Nephron progenitor cell (in vitro differentiated cells): ENCODE data around the gene MYD88.
A peak's percentile ranks its signal among the peaks of the same experiment; 100 is the strongest.

Source experiments
- DNase-seq: peaks from one replicate; pipeline ENCODE4 v3.0.0; 2021
- H3K27ac Mint-ChIP-seq: 2 replicates; pipeline ENCODE4 v1.8.0; 2021; ENCODE audit warnings: mild to moderate bottlenecking, moderate library complexity, mixed read lengths
- H3K27me3 Mint-ChIP-seq: 2 replicates; pipeline ENCODE4 v1.8.0; 2021; ENCODE audit warnings: mild to moderate bottlenecking, low read depth, mixed read lengths; ENCODE audit not compliant: poor library complexity
- H3K36me3 Mint-ChIP-seq: 2 replicates; pipeline ENCODE4 v1.8.0; 2021; ENCODE audit warnings: low read depth, mixed read lengths
- H3K4me1 Mint-ChIP-seq: 2 replicates; pipeline ENCODE4 v1.8.0; 2021; ENCODE audit warnings: mixed read lengths
- H3K4me3 Mint-ChIP-seq: 2 replicates; pipeline ENCODE4 v1.8.0; 2021; ENCODE audit warnings: mild to moderate bottlenecking, moderate library complexity, mixed read lengths
- H3K9me3 Mint-ChIP-seq: 2 replicates; pipeline ENCODE4 v1.8.0; 2021; ENCODE audit warnings: mild to moderate bottlenecking, moderate library complexity, mixed read lengths
- CTCF ChIP-seq: fragments of 200-600 bp; sonication (generic); IDR thresholded peaks from 2 replicates; pipeline ENCODE4 v1.5.0; 2021; ENCODE audit warnings: antibody characterized with exemption

The MYD88 gene

DNA sequence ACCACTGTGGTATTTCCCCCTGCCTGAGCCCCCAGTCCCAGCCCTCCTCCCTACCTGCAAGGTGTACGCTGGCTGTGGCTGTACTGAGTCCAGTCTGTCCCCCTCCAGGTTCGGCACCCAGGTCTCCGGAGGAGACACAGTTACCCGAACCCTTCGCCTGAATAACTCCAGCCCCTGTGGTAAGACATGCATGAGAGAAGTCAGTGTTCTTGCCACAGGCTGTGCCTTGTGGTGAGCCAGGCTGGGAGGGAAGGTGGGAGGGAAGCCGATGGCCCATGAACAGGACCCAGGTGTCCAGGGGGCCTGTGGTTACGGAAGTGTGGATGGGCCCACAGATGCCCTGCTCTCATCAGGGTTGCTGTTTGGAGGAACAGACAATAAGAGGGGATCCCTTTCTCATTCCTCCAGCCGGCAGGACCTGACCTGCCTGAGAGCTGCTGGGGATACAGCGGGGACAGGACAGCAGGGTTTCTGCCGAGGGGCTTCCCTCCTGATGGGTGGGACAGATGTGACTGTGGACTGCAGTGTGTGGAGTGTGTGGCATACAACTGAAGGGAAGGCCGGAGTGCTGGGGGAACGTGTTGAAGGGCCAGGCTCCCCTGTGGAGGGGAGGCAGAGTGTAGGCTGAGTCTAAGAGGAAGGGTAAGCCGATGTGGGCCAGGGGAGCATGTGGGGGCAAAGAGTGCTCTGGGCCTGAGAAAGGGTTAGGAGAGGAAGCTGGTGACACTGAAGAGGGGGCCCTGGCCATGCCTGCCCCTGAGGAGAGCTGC, 23.4 kb upstream of the MYD88 start:
- peaks cover 7% of the 10 kb centered on the region for H3K36me3 Mint-ChIP-seq
- no peaks in the 10 kb centered on the region for H3K9me3 Mint-ChIP-seq
- H3K27ac Mint-ChIP-seq = peak overlapping the region; percentile 34
- TF ChIP-seq CTCF = no peak
- H3K4me3 Mint-ChIP-seq = no peak overlapping the region
- H3K4me1 Mint-ChIP-seq = peaks cover 7% of the 10 kb centered on the region
- H3K27me3 Mint-ChIP-seq = peaks cover 6% of the 10 kb centered on the region
- DNase-seq = no peak

- peak overlapping the region; percentile 20 for H3K27ac Mint-ChIP-seq
- H3K36me3 Mint-ChIP-seq = peaks cover 9% of the 10 kb centered on the region
- no peaks in the 10 kb centered on the region for H3K9me3 Mint-ChIP-seq
- H3K27me3 Mint-ChIP-seq = peaks cover 6% of the 10 kb centered on the region
- no peak for TF ChIP-seq CTCF
- DNase-seq = no peak
- H3K4me3 Mint-ChIP-seq = no peak overlapping the region
- peaks cover 7% of the 10 kb centered on the region for H3K4me1 Mint-ChIP-seq
These were observed 22.6 kb upstream of the MYD88 start for GRCh38 chr3:38115645-38116427.

GRCh38 chr3:38116471-38117162, 21.8 kb upstream of the MYD88 start:
- H3K36me3 Mint-ChIP-seq = peaks cover 9% of the 10 kb centered on the region
- DNase-seq = no peak
- peaks cover 6% of the 10 kb centered on the region for H3K27me3 Mint-ChIP-seq
- H3K4me3 Mint-ChIP-seq = no peak overlapping the region
- peaks cover 7% of the 10 kb centered on the region for H3K4me1 Mint-ChIP-seq
- no peaks in the 10 kb centered on the region for H3K9me3 Mint-ChIP-seq
- no peak overlapping the region for H3K27ac Mint-ChIP-seq
- no peak for TF ChIP-seq CTCF

DNA sequence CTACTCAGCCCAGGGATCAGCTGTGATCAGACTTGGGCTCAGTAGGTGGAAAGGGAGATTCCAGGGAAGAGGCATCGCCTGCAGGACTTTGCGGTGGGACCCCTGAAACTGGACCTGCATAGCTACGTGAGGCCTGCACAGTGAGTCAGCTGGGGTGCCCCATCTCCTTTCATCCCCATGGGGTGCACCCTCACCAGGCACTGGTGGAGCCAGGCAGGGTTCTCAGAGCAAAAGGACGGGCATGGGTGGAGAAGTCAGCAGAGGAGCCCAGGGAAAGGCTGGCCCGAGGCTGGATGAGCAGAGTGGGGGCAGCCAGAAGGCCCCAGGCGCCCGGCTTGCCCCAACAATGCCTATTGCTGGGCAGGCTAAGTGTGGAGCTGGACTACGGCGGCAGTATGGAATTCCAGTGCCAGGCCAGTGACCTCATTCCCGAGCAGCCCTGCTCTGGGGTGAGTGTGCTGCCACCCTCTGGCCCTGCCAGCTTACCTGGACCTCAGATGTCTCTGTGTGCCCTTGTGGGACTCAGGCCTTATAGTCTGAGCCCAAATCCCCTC, 21.2 kb upstream of the MYD88 start:
- peaks cover 7% of the 10 kb centered on the region for H3K4me1 Mint-ChIP-seq
- H3K27me3 Mint-ChIP-seq = peaks cover 6% of the 10 kb centered on the region
- H3K9me3 Mint-ChIP-seq = no peaks in the 10 kb centered on the region
- TF ChIP-seq CTCF = no peak
- H3K36me3 Mint-ChIP-seq = peaks cover 9% of the 10 kb centered on the region
- no peak overlapping the region for H3K4me3 Mint-ChIP-seq
- no peak for DNase-seq
- H3K27ac Mint-ChIP-seq = no peak overlapping the region

GRCh38 chr3:38117748-38118420, 20.6 kb upstream of the MYD88 start:
- Mint-ChIP-seq H3K9me3 (no peaks in the 10 kb centered on the region), H3K27me3 (peaks cover 6% of the 10 kb centered on the region), H3K4me1 (peaks cover 7% of the 10 kb centered on the region), H3K4me3 (no peak overlapping the region), H3K27ac (no peak overlapping the region), H3K36me3 (peaks cover 11% of the 10 kb centered on the region)
- peak; percentile 37 for DNase-seq
- TF ChIP-seq CTCF = peak; percentile 44
